Karpas-422 (cell line): ENCODE results near the gene JARID2. TPM values are rescaled to one million over a fixed set of nuclear protein-coding genes. Genes with fewer than 3 reads are reported as not detected.

ENCODE experiments used
- DNase-seq: peaks from one replicate; pipeline ENCODE4 v3.0.0-alpha.2; 2015
- H2AFZ ChIP-seq: fragments of 200-600 bp; sonication (generic); 2 replicates; pipeline ENCODE4 v1.6.1; 2014; ENCODE audit warnings: antibody characterized with exemption, low read length, mixed read lengths
- H3K27ac ChIP-seq: fragments of 200-600 bp; sonication (generic); 2 replicates; pipeline ENCODE4 v1.5.1; 2014; ENCODE audit warnings: mild to moderate bottlenecking, low read length, moderate library complexity
- H3K27me3 ChIP-seq: fragments of 200-600 bp; sonication (generic); 2 replicates; pipeline ENCODE4 v1.6.1; 2014; ENCODE audit warnings: low read length, mixed read lengths
- H3K36me3 ChIP-seq: fragments of 200-600 bp; sonication (generic); 2 replicates; pipeline ENCODE4 v1.6.1; 2014; ENCODE audit warnings: low read length, mixed read lengths; ENCODE audit not compliant: insufficient read depth
- H3K4me1 ChIP-seq: fragments of 200-600 bp; sonication (generic); 2 replicates; pipeline ENCODE4 v1.6.1; 2014; ENCODE audit warnings: mild to moderate bottlenecking, low read length, mixed read lengths
- H3K4me2 ChIP-seq: fragments of 200-600 bp; sonication (generic); 2 replicates; pipeline ENCODE4 v1.6.1; 2014; ENCODE audit warnings: low read length, low read depth, mild to moderate bottlenecking; ENCODE audit not compliant: poor library complexity, severe bottlenecking
- H3K4me3 ChIP-seq: fragments of 200-600 bp; sonication (generic); 2 replicates; pipeline ENCODE4 v1.5.1; 2014; ENCODE audit warnings: mild to moderate bottlenecking, antibody characterized with exemption, low read length, mixed read lengths
- H3K79me2 ChIP-seq: fragments of 200-600 bp; sonication (generic); 2 replicates; pipeline ENCODE4 v1.6.1; 2014; ENCODE audit warnings: mild to moderate bottlenecking, low read length, mixed read lengths
- H3K9ac ChIP-seq: fragments of 200-600 bp; sonication (generic); 2 replicates; pipeline ENCODE4 v1.6.0; 2014; ENCODE audit warnings: low read length
- H3K9me2 ChIP-seq: fragments of 200-600 bp; sonication (generic), shearing (Covaris generic); replicated peaks from 2 replicates; pipeline ENCODE4 v1.6.0; 2014; ENCODE audit warnings: mild to moderate bottlenecking, low read length, moderate library complexity; ENCODE audit not compliant: insufficient read depth
- H3K9me3 ChIP-seq: fragments of 300-700, 200-600 bp; sonication (generic); 2 replicates; pipeline ENCODE4 v1.6.1; 2014; ENCODE audit warnings: low read length, mixed read lengths
- H4K20me1 ChIP-seq: fragments of 200-600 bp; sonication (generic); 2 replicates; pipeline ENCODE4 v1.6.1; 2014; ENCODE audit warnings: mild to moderate bottlenecking, antibody characterized with exemption, low read length, low read depth; ENCODE audit not compliant: insufficient read depth
- total RNA-seq: library from RNA; depleted of rRNA; stranded (reverse); fragments of >200 nt; shearing (Covaris generic); gene quantifications from 2 replicates; pipeline ENCODE4 v1.2.3, GENCODE V29; 2014; ENCODE audit warnings: low replicate concordance

Gene JARID2
- total RNA-seq, 1 experiment from 2014 or later, result 2.8 TPM

DNA sequence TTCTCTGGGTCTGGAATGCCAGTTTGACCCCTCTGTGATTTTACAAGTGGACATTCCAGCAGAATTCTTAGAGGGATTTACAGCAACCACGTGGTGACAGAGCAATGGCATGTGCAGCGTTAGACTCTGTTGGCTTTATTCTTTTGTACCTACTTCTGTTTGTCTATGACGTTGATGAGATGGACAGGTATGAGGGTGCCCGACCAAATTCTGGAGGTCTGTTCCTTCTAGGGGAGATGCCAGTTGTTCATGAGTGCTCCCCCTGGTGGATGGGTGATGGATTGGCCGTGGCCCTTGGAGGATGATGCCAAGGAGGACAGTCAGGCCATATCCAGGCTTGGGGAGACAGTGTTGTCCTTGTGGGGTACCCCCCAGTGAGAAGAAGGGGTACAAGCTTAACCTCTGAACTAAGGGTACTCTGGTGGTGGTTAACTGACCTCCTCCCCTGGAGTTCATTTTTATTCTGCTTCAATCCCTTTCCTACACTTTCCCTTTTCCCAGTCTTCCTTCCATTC, 218.4 kb downstream of the JARID2 start:
- no peak overlapping the region for H3K9ac ChIP-seq
- no peak overlapping the region for H2AFZ ChIP-seq
- no peaks in the 10 kb centered on the region for H3K36me3 ChIP-seq
- peak; percentile 82 for DNase-seq
- H3K27me3 ChIP-seq, result no peaks in the 10 kb centered on the region
- H3K9me2 ChIP-seq, result no peaks in the 10 kb centered on the region
- H3K9me3 ChIP-seq, result no peaks in the 10 kb centered on the region
- no peak overlapping the region for H3K4me2 ChIP-seq
- no peak overlapping the region for H3K27ac ChIP-seq
- no peaks in the 10 kb centered on the region for H3K4me1 ChIP-seq
- peaks cover 23% of the 10 kb centered on the region; the same call in 1 of the 2 replicates for H4K20me1 ChIP-seq
- no peak overlapping the region for H3K4me3 ChIP-seq
- no peaks in the 10 kb centered on the region for H3K79me2 ChIP-seq

- H3K9me3 ChIP-seq, result no peaks in the 10 kb centered on the region
- no peaks in the 10 kb centered on the region for H3K79me2 ChIP-seq
- H4K20me1 ChIP-seq, result peaks cover 16% of the 10 kb centered on the region; the same call in 1 of the 2 replicates
- no peaks in the 10 kb centered on the region for H3K27me3 ChIP-seq
- no peak overlapping the region for H3K4me3 ChIP-seq
- H3K27ac ChIP-seq, result no peak overlapping the region
- no peaks in the 10 kb centered on the region for H3K4me1 ChIP-seq
- no peak for DNase-seq
- no peaks in the 10 kb centered on the region for H3K9me2 ChIP-seq
- H2AFZ ChIP-seq, result no peak overlapping the region
- H3K36me3 ChIP-seq, result no peaks in the 10 kb centered on the region
- no peak overlapping the region for H3K4me2 ChIP-seq
- no peak overlapping the region for H3K9ac ChIP-seq
These were observed 219.3 kb downstream of the JARID2 start for GRCh38 chr6:15465212-15465611.

DNA sequence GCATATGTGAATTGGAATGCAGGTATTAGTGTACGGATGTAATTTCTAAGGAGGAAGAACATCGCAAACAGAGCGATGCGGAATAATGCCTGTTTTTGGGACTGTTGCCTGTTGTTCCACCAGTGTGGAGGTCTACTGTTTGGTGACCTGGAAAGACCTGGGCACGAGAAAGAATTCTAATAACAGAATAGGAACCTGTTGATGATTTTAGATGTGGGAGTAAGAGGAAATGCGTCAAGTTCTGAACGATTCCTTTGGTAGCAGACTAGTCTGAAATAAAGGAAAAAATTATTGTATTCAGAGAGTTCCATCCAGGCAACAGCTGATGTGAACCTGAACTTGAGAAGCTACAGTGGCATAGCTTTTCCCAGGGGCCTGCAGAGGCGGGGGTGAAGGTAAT, 224.9 kb downstream of the JARID2 start:
- Histone ChIP-seq H3K36me3 (no peaks in the 10 kb centered on the region), H3K27ac (no peak overlapping the region), H3K79me2 (no peaks in the 10 kb centered on the region), H3K9me3 (no peaks in the 10 kb centered on the region), H3K9me2 (no peaks in the 10 kb centered on the region), H3K4me2 (no peak overlapping the region), H3K9ac (no peak overlapping the region), H2AFZ (no peak overlapping the region), H4K20me1 (peaks cover 7% of the 10 kb centered on the region; the same call in 1 of the 2 replicates), H3K4me1 (no peaks in the 10 kb centered on the region), H3K4me3 (no peak overlapping the region), H3K27me3 (no peaks in the 10 kb centered on the region)
- DNase-seq, result no peak

GRCh38 chr6:15472621-15473020, 226.8 kb downstream of the JARID2 start:
- Histone ChIP-seq H3K4me2 (no peak overlapping the region), H3K27ac (no peak overlapping the region), H4K20me1 (peaks cover 7% of the 10 kb centered on the region; the same call in 1 of the 2 replicates), H3K4me1 (no peaks in the 10 kb centered on the region), H3K79me2 (no peaks in the 10 kb centered on the region), H3K36me3 (no peaks in the 10 kb centered on the region), H3K27me3 (no peaks in the 10 kb centered on the region), H3K4me3 (no peak overlapping the region), H3K9ac (no peak overlapping the region), H2AFZ (no peak overlapping the region), H3K9me3 (no peaks in the 10 kb centered on the region), H3K9me2 (no peaks in the 10 kb centered on the region)
- no peak for DNase-seq

DNA sequence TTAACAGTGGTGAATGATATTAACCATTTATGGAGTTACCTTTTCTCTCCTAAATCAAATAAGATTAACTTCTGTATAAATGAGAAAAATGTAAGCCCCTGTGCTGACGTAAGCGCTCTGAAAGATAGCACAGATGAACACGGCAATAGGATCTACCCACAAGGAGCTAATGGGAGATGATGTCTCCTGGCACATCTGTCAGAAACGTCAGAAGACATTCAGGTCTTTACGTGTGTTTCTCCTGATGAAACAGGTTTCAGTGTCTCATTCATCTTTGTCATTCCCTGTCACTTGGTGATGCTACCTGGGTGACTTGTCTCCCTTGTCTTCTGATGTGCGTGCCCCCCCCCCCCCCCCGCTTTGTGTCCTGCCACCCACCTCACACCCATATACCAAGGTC, 227.3 kb downstream of the JARID2 start:
- Histone ChIP-seq H3K9ac (no peak overlapping the region), H3K9me2 (no peaks in the 10 kb centered on the region), H4K20me1 (peaks cover 7% of the 10 kb centered on the region; the same call in 1 of the 2 replicates), H2AFZ (no peak overlapping the region), H3K27me3 (no peaks in the 10 kb centered on the region), H3K27ac (no peak overlapping the region), H3K4me2 (no peak overlapping the region), H3K36me3 (no peaks in the 10 kb centered on the region), H3K79me2 (no peaks in the 10 kb centered on the region), H3K4me3 (no peak overlapping the region), H3K4me1 (no peaks in the 10 kb centered on the region), H3K9me3 (no peaks in the 10 kb centered on the region)
- no peak for DNase-seq

DNA sequence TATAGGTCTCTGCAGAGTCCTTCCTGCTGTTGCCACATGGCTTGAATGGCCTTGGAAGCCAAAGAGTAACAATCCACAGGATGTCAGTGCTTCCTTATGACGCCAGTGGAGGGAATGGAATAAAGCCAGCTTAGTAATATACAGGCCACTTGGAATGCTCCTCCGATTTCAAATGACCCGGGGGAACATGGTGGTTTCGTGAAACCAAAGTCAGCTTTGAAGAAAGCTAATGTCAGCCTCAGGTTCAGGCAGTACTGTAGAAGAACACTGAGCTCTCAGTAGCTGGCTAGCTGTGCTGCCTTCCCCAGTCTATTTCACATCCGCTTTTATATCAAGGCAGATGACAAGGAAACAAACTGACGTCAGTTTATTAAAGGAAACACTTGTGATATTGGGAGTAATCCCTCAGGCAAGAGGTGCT, 227.9 kb downstream of the JARID2 start:
- no peak overlapping the region for H3K9ac ChIP-seq
- no peaks in the 10 kb centered on the region for H3K4me1 ChIP-seq
- H3K4me3 ChIP-seq, result no peak overlapping the region
- H3K36me3 ChIP-seq, result no peaks in the 10 kb centered on the region
- no peak for DNase-seq
- no peaks in the 10 kb centered on the region for H3K9me3 ChIP-seq
- no peaks in the 10 kb centered on the region for H3K79me2 ChIP-seq
- no peaks in the 10 kb centered on the region for H3K27me3 ChIP-seq
- H3K9me2 ChIP-seq, result no peaks in the 10 kb centered on the region
- peaks cover 7% of the 10 kb centered on the region; the same call in 1 of the 2 replicates for H4K20me1 ChIP-seq
- no peak overlapping the region for H3K27ac ChIP-seq
- no peak overlapping the region for H2AFZ ChIP-seq
- H3K4me2 ChIP-seq, result no peak overlapping the region

GRCh38 chr6:15474196-15474595, 228.3 kb downstream of the JARID2 start:
- Histone ChIP-seq H3K27ac (no peak overlapping the region), H3K36me3 (no peaks in the 10 kb centered on the region), H2AFZ (no peak overlapping the region), H3K4me2 (no peak overlapping the region), H3K9ac (no peak overlapping the region), H3K4me1 (no peaks in the 10 kb centered on the region), H3K27me3 (no peaks in the 10 kb centered on the region), H3K79me2 (no peaks in the 10 kb centered on the region), H3K9me2 (no peaks in the 10 kb centered on the region), H4K20me1 (peaks cover 7% of the 10 kb centered on the region; the same call in 1 of the 2 replicates), H3K4me3 (no peak overlapping the region), H3K9me3 (no peaks in the 10 kb centered on the region)
- DNase-seq, result no peak

DNA sequence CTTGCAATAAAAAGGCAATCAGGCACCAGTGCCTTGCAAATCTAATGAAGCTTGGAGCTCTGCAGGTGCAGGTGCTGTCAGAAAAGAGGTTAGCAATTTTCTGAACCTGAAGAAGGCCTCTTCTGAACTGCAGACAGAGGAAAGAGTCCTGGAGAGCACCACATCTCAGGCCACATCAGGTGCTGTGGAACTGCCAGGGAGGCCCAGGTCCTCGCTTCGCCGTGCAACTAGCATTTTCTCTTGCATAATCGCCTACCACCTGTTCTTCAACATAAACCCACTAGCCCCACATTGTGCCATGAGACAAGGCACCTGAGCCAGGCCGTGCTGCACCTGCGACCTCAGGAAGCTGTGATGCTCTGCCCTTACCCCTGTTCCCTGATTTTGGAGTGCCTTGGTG, 229.4 kb downstream of the JARID2 start:
- H3K27ac ChIP-seq, result no peak overlapping the region
- H3K9ac ChIP-seq, result no peak overlapping the region
- no peaks in the 10 kb centered on the region for H3K9me2 ChIP-seq
- H3K4me2 ChIP-seq, result no peak overlapping the region
- H3K27me3 ChIP-seq, result no peaks in the 10 kb centered on the region
- DNase-seq, result no peak
- H4K20me1 ChIP-seq, result peaks cover 14% of the 10 kb centered on the region; the same call in 1 of the 2 replicates
- no peaks in the 10 kb centered on the region for H3K4me1 ChIP-seq
- no peaks in the 10 kb centered on the region for H3K36me3 ChIP-seq
- no peaks in the 10 kb centered on the region for H3K9me3 ChIP-seq
- no peak overlapping the region for H2AFZ ChIP-seq
- H3K4me3 ChIP-seq, result no peak overlapping the region
- H3K79me2 ChIP-seq, result no peaks in the 10 kb centered on the region
